B cell (primary cell): ENCODE results near the gene OR9A4. TPM values are rescaled to one million over a fixed set of nuclear protein-coding genes. Genes with fewer than 3 reads are reported as not detected.

ENCODE experiments used
- ATAC-seq: fragments of 200-7000 bp; cut with Tn5 transposase; one replicate; pipeline ENCODE4 v1.10.0; 2021; ENCODE audit warnings: low read depth, mild to moderate bottlenecking, moderate number of reproducible peaks, moderate library complexity
- CTCF ChIA-PET: fragments of 350-600 bp; sonication (Branson Sonifier 250); formaldehyde crosslinking; loops from one replicate; lab custom pipeline; 2021; ENCODE audit warnings: antibody characterized with exemption, inconsistent platforms; lab: Charles Lee
- POLR2A ChIA-PET: fragments of 350-600 bp; sonication (Branson Sonifier 250); formaldehyde crosslinking; loops from one replicate; lab custom pipeline; 2021; ENCODE audit warnings: antibody characterized with exemption; lab: Charles Lee
- DNase-seq: peaks from one replicate; pipeline ENCODE4 v3.0.0; 2013
- H2AFZ ChIP-seq: 2 replicates; pipeline ENCODE4 v1.6.1; 2012; ENCODE audit warnings: mild to moderate bottlenecking, low read depth, low read length; ENCODE audit not compliant: insufficient read depth, poor library complexity, severe bottlenecking
- H3K27ac ChIP-seq, 2 donors: 1 replicate in 1 of 2; 2 replicates in 1 of 2; pipeline ENCODE4 v1.5.1; 2012 to 2013; ENCODE audit warnings: low read length in 2 of 2, mild to moderate bottlenecking in 2 of 2, moderate library complexity in 1 of 2
- H3K27me3 ChIP-seq, 4 experiments: fragments of 200-600 bp in 1 of 4; sonication (generic) in 1 of 4; replicated peaks in 1 of 4; 1 replicate in 2 of 4; 2 replicates in 2 of 4; pipeline versions ENCODE4 v1.6.1 to v1.7.0; 2013 to 2016; ENCODE audit warnings: low read length in 3 of 4, mild to moderate bottlenecking in 2 of 4, mixed read lengths in 1 of 4, moderate library complexity in 1 of 4; ENCODE audit not compliant: insufficient read depth in 4 of 4, control insufficient read depth in 3 of 4; ENCODE audit errors: control extremely low read depth in 1 of 4
- H3K36me3 ChIP-seq, 2 experiments: replicated peaks in 1 of 2; 1 replicate in 1 of 2; 2 replicates in 1 of 2; pipeline versions ENCODE4 v1.6.1 to v1.7.1; 2013; ENCODE audit warnings: low read length in 1 of 2; ENCODE audit not compliant: insufficient read depth in 2 of 2, control insufficient read depth in 1 of 2; ENCODE audit errors: control extremely low read depth in 1 of 2, extremely low read depth in 1 of 2
- H3K4me1 ChIP-seq, 2 donors: fragments of 200-600 bp in 1 of 2; sonication (generic) in 1 of 2; 1 replicate in 1 of 2; 2 replicates in 1 of 2; pipeline versions ENCODE4 v1.5.1 to v1.6.1; 2013 to 2017; ENCODE audit warnings: low read length in 2 of 2; ENCODE audit not compliant: control insufficient read depth in 2 of 2, insufficient read depth in 2 of 2
- H3K4me2 ChIP-seq: replicated peaks from 2 replicates; pipeline ENCODE3; 2012; ENCODE audit warnings: mild to moderate bottlenecking, low read depth, low read length; ENCODE audit not compliant: poor library complexity, severe bottlenecking
- H3K4me3 ChIP-seq, 5 experiments: fragments of 200-600 bp in 1 of 5; sonication (generic) in 1 of 5; 1 replicate in 3 of 5; 2 replicates in 2 of 5; pipeline versions ENCODE4 v1.5.1 to v1.7.0; 2011 to 2016; ENCODE audit warnings: low read length in 4 of 5, mild to moderate bottlenecking in 4 of 5, low read depth in 2 of 5, control low read depth in 1 of 5, moderate library complexity in 1 of 5; ENCODE audit not compliant: insufficient read depth in 1 of 5; ENCODE audit errors: control extremely low read depth in 1 of 5, extremely low read depth in 1 of 5
- H3K79me2 ChIP-seq: fragments of 200-600 bp; sonication (generic); one replicate; pipeline ENCODE4 v1.6.0; 2016; ENCODE audit warnings: low read length; ENCODE audit not compliant: control insufficient read depth, insufficient read depth
- H3K9ac ChIP-seq: fragments of 200-600 bp; sonication (generic); 2 replicates; pipeline ENCODE4 v1.6.1; 2017; ENCODE audit warnings: mild to moderate bottlenecking, low read length, moderate library complexity
- H3K9me3 ChIP-seq, 3 donors: one replicate each; pipeline versions ENCODE4 v1.6.1 to v1.7.1; 2013; ENCODE audit warnings: low read length in 2 of 3; ENCODE audit not compliant: control insufficient read depth in 2 of 3, insufficient read depth in 1 of 3; ENCODE audit errors: control extremely low read depth in 1 of 3
- H4K20me1 ChIP-seq: 2 replicates; pipeline ENCODE4 v1.6.0; 2012; ENCODE audit warnings: mild to moderate bottlenecking, low read length; ENCODE audit not compliant: insufficient read depth, control insufficient read depth, poor library complexity, severe bottlenecking
- H3K27ac Mint-ChIP-seq: one replicate; pipeline ENCODE4 v1.8.0; 2021; ENCODE audit warnings: mixed read lengths
- H3K27me3 Mint-ChIP-seq: one replicate; pipeline ENCODE4 v1.8.0; 2021; ENCODE audit warnings: mixed read lengths
- H3K4me1 Mint-ChIP-seq: one replicate; pipeline ENCODE4 v1.8.0; 2021; ENCODE audit warnings: mixed read lengths
- H3K4me3 Mint-ChIP-seq: one replicate; pipeline ENCODE4 v1.8.0; 2021; ENCODE audit warnings: mixed read lengths
- H3K9me3 Mint-ChIP-seq: one replicate; pipeline ENCODE4 v1.8.0; 2022; ENCODE audit warnings: mixed read lengths; ENCODE audit not compliant: insufficient read depth
- EZH2 ChIP-seq: IDR thresholded peaks from 2 replicates; pipeline ENCODE4 v1.6.1; 2012; ENCODE audit warnings: borderline replicate concordance, low read depth, mild to moderate bottlenecking, moderate library complexity, low read length; ENCODE audit not compliant: insufficient read depth, poor library complexity, severe bottlenecking
- WGBS: methylation state at CpG from one replicate; pipeline ENCODE4 v1.1.5; 2013; ENCODE audit warnings: missing lambda C conversion rate; ENCODE audit not compliant: insufficient coverage; 5-methylcytosine and 5-hydroxymethylcytosine counted together
- intact Hi-C: fragments of 100-400 bp; cut with micrococcal nuclease; formaldehyde crosslinking; loops from one replicate; pipeline ENCODE4 v1.10.0; 2022
- polyA plus RNA-seq: library from polyadenylated mRNA; depleted of rRNA; stranded (reverse); fragments of >200 nt; gene quantifications from 2 replicates; pipeline ENCODE4 v1.2.3, GENCODE V29; 2012
- total RNA-seq, 2 donors: library from RNA; stranded (reverse); fragments of 120-200 nt in 1 of 2; gene quantifications; 1 replicate in 1 of 2; 2 replicates in 1 of 2; pipeline versions ENCODE4 v1.2.3 to v1.2.4, GENCODE V29; 2013 to 2022
- TF ChIP-seq, protein P1 (sequence below): fragments of 200-600 bp; IDR thresholded peaks from one replicate; pipeline ENCODE4 v1.8.0; 2022; ENCODE audit warnings: antibody characterized with exemption, mild to moderate bottlenecking

OR9A4 gene
- total and polyA plus RNA-seq, 2 donors (not counting 1 experiment from before 2014, with no cell fraction given) = not detected

DNA sequence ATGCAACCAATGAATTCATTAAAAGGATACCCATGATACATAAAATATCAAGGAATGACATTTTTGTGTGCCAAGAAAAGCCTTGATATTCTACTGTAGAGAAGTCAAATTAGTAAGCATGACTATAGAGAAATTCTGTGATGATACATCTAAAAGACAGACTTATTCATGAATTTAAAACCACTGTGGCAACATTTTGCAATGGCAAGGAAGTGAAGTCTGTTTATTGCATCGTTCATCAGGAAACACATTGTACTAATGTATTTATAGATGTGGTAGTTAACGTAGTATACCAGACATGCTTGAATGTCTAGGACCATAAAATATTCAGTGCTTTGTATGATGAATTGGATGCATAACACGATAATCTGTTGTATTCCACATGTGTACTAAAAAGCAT lies 39.9 kb downstream of the OR9A4 start:
- ChIA-PET CTCF (no interaction called here), POLR2A (no interaction called here)
- Mint-ChIP-seq H3K27ac (no peak overlapping the region), H3K4me1 (peaks cover 19% of the 10 kb centered on the region), H3K27me3 (peaks cover 4% of the 10 kb centered on the region), H3K4me3 (no peak overlapping the region), H3K9me3 (no peaks in the 10 kb centered on the region)
- H3K9me3 ChIP-seq = no peaks in the 10 kb centered on the region
- no peak overlapping the region for H3K9ac ChIP-seq
- no CpG with 5 or more reads among the region's 3 CpGs for WGBS
- intact Hi-C loops = no loop called here
- no peaks in the 10 kb centered on the region for H3K36me3 ChIP-seq
- no peak overlapping the region for H3K4me2 ChIP-seq
- DNase-seq (no peak), ATAC-seq (no peak)
- H3K4me3 ChIP-seq = no peak overlapping the region
- TF ChIP-seq EZH2 = no peak
- TF ChIP-seq, protein P1, sequence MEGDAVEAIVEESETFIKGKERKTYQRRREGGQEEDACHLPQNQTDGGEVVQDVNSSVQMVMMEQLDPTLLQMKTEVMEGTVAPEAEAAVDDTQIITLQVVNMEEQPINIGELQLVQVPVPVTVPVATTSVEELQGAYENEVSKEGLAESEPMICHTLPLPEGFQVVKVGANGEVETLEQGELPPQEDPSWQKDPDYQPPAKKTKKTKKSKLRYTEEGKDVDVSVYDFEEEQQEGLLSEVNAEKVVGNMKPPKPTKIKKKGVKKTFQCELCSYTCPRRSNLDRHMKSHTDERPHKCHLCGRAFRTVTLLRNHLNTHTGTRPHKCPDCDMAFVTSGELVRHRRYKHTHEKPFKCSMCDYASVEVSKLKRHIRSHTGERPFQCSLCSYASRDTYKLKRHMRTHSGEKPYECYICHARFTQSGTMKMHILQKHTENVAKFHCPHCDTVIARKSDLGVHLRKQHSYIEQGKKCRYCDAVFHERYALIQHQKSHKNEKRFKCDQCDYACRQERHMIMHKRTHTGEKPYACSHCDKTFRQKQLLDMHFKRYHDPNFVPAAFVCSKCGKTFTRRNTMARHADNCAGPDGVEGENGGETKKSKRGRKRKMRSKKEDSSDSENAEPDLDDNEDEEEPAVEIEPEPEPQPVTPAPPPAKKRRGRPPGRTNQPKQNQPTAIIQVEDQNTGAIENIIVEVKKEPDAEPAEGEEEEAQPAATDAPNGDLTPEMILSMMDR = no peak
- H3K27ac ChIP-seq = no peak overlapping the region
- no peaks in the 10 kb centered on the region for H3K79me2 ChIP-seq
- peaks cover 9 to 20% of the 10 kb centered on the region in 2 donors for H3K4me1 ChIP-seq
- no peak overlapping the region for H2AFZ ChIP-seq
- H3K27me3 ChIP-seq = no peaks in the 10 kb centered on the region
- H4K20me1 ChIP-seq = no peaks in the 10 kb centered on the region

DNA sequence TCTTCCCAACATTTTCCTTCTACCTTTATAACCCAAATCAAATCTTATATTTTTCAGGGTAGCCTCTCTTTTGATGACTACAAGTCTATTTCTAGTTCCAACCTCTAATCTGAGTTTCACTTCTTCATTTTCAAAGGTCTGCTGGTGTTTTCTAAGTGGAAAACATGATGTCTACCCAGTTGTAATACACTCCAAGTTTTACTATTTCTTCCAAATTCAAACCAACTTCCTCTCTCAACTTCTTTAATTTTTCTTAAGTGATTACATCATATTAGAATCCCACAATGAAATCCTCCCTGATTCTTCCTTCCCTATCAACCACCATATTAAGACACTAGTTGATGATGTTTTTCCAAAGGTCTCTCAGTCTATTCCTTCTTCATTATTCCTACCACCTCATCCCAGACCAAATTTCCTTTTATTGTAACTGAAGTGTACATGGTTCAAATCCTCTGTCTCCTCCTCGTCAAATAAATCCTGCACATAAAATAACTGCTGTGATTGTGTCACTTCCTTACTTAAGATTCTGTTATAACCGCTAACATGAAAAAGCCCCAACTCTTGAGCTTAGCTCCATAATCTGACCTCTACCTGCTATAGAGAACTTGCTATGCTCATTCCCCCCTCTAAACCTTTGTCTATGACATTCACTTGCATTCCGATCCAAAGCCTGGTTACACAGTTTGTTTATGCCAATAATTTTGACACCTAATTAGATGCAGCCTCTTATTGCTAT lies 44.7 kb downstream of the OR9A4 start:
- Mint-ChIP-seq H3K27me3 (no peaks in the 10 kb centered on the region), H3K9me3 (no peaks in the 10 kb centered on the region), H3K4me3 (peak overlapping the region; percentile 33), H3K4me1 (peaks cover 20% of the 10 kb centered on the region), H3K27ac (peak overlapping the region; percentile 87)
- intact Hi-C loops = no loop called here
- Histone ChIP-seq H3K27ac (peak overlapping the region; percentile 65 to 76), H3K4me2 (peak overlapping the region; percentile 32), H3K9ac (no peak overlapping the region), H3K36me3 (no peaks in the 10 kb centered on the region), H2AFZ (no peak overlapping the region), H4K20me1 (no peaks in the 10 kb centered on the region), H3K4me3 (no peak overlapping the region), H3K4me1 (peaks cover 12 to 21% of the 10 kb centered on the region in 2 donors), H3K9me3 (no peaks in the 10 kb centered on the region), H3K27me3 (no peaks in the 10 kb centered on the region), H3K79me2 (no peaks in the 10 kb centered on the region)
- CTCF ChIA-PET = interaction anchor here (2.0 kb wide), 1 partner anchor 15 kb away, joined by 8 read pairs; no protein-coding TSS in a partner anchor
- DNase-seq = peak; percentile 47
- peak; percentile 65 for ATAC-seq
- POLR2A ChIA-PET = no interaction called here
- TF ChIP-seq, protein P1 = no peak
- TF ChIP-seq EZH2 = no peak
- 71% methylated on average over 2 of the region's 3 CpGs for WGBS
